Activated naive CD8-positive, alpha-beta T cell treated with anti-CD3 and anti-CD28 coated beads for 36 hours (primary cell): Measurements from ENCODE around the gene ZBTB17. TPM values are rescaled to one million over a fixed set of nuclear protein-coding genes. Genes with fewer than 3 reads are reported as not detected.
"Not testable (repeated sequence)": the region's sequence is repeated elsewhere in the genome, so short reads cannot be mapped to it uniquely, and the experiment has no call there.

Experiments used
- DNase-seq: peaks from one replicate; pipeline ENCODE4 v3.0.0; 2021
- H3K27ac Mint-ChIP-seq: one replicate; pipeline ENCODE4 v1.8.0; 2022; ENCODE audit warnings: mild to moderate bottlenecking, moderate library complexity, mixed read lengths
- H3K27me3 Mint-ChIP-seq: one replicate; pipeline ENCODE4 v1.8.0; 2022; ENCODE audit warnings: mild to moderate bottlenecking, mixed read lengths
- H3K36me3 Mint-ChIP-seq: one replicate; pipeline ENCODE4 v1.8.0; 2021; ENCODE audit warnings: mild to moderate bottlenecking, mixed read lengths
- H3K4me1 Mint-ChIP-seq: one replicate; pipeline ENCODE4 v1.8.0; 2021; ENCODE audit warnings: mixed read lengths
- H3K4me3 Mint-ChIP-seq: one replicate; pipeline ENCODE4 v1.8.0; 2022; ENCODE audit warnings: mild to moderate bottlenecking, moderate library complexity, mixed read lengths
- H3K9me3 Mint-ChIP-seq: one replicate; pipeline ENCODE4 v1.8.0; 2022; ENCODE audit warnings: mixed read lengths
- total RNA-seq, 2 experiments: library from RNA; stranded (reverse); gene quantifications; one replicate each; pipeline ENCODE4 v1.2.3, GENCODE V29; 2021

The ZBTB17 gene
- total RNA-seq, 2 experiments from 2014 or later = 52.3 to 56.1 TPM

DNA sequence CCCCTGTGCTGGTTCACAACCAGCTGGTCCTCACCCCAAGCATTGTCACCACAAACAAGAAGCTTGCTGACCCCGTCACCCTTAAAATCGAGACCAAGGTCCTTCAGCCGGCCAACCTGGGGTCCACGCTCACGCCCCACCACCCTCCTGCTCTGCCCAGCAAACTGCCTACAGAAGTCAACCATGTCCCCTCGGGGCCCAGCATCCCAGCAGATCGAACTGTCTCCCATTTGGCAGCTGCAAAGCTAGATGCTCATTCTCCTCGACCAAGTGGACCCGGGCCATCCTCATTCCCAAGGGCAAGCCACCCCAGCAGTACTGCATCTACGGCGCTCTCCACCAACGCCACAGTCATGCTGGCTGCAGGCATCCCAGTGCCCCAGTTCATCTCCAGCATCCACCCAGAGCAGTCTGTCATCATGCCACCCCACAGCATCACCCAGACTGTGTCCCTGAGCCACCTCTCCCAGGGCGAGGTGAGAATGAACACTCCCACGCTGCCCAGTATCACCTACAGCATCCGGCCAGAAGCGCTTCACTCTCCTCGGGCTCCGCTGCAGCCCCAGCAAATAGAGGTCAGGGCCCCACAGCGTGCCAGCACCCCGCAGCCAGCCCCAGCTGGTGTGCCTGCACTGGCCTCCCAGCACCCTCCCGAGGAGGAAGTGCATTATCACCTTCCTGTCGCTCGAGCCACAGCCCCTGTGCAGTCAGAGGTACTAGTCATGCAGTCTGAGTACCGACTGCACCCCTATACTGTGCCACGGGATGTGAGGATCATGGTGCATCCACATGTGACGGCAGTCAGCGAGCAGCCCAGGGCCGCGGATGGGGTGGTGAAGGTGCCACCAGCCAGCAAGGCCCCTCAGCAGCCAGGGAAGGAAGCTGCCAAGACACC lies 40.6 kb downstream of the ZBTB17 start:
- Mint-ChIP-seq H3K9me3 (no peaks in the 10 kb centered on the region), H3K27me3 (no peaks in the 10 kb centered on the region), H3K27ac (peak overlapping the region; percentile 31), H3K4me3 (no peak overlapping the region), H3K36me3 (peaks cover 47% of the 10 kb centered on the region), H3K4me1 (peaks cover 10% of the 10 kb centered on the region)
- DNase-seq = no peak

DNA sequence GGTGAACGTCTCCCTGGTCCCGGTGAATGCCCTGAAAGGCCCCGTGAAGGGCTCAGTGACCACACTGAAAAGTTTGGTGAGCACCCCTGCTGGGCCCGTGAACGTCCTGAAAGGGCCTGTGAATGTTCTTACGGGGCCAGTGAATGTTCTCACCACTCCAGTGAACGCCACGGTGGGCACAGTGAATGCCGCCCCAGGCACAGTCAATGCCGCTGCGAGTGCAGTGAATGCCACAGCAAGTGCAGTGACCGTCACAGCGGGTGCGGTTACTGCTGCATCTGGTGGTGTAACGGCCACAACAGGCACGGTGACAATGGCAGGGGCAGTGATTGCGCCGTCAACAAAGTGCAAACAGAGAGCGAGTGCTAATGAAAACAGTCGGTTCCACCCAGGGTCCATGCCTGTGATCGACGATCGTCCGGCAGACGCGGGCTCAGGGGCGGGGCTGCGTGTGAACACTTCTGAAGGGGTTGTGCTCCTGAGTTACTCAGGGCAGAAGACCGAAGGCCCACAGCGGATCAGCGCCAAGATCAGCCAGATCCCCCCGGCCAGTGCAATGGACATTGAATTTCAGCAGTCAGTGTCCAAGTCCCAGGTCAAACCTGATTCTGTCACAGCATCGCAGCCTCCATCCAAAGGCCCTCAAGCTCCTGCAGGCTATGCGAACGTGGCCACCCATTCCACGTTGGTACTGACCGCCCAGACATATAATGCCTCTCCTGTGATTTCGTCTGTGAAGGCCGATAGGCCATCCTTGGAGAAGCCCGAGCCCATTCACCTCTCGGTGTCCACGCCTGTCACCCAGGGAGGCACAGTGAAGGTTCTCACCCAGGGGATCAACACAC lies 41.5 kb downstream of the ZBTB17 start:
- Mint-ChIP-seq H3K9me3 (no peaks in the 10 kb centered on the region), H3K27me3 (no peaks in the 10 kb centered on the region), H3K27ac (no peak overlapping the region), H3K4me1 (peaks cover 10% of the 10 kb centered on the region), H3K4me3 (no peak overlapping the region), H3K36me3 (peaks cover 51% of the 10 kb centered on the region)
- DNase-seq = no peak

DNA sequence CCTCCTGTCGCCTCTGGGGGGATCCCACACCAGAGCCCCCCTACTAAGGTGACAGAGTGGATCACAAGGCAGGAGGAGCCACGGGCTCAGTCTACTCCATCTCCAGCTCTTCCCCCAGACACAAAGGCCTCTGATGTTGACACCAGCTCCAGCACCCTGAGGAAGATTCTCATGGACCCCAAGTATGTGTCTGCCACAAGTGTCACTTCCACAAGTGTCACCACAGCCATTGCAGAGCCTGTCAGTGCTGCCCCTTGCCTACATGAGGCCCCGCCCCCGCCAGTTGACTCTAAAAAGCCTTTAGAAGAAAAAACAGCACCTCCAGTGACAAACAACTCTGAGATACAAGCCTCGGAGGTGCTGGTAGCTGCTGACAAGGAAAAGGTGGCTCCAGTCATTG lies 42.2 kb downstream of the ZBTB17 start:
- no peaks in the 10 kb centered on the region for H3K27me3 Mint-ChIP-seq
- H3K27ac Mint-ChIP-seq = peak overlapping the region; percentile 62
- DNase-seq = no peak
- H3K4me1 Mint-ChIP-seq = peaks cover 10% of the 10 kb centered on the region
- no peak overlapping the region for H3K4me3 Mint-ChIP-seq
- no peaks in the 10 kb centered on the region for H3K9me3 Mint-ChIP-seq
- peaks cover 59% of the 10 kb centered on the region for H3K36me3 Mint-ChIP-seq

DNA sequence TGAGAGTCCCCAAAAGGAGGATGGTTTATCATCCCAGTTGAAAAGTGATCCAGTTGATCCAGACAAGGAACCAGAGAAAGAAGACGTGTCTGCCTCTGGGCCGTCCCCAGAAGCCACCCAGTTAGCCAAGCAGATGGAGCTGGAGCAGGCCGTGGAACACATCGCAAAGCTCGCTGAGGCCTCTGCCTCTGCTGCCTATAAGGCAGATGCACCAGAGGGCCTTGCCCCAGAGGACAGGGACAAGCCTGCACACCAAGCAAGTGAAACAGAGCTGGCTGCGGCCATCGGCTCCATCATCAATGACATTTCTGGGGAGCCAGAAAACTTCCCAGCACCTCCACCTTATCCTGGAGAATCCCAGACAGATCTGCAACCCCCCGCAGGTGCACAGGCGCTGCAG lies 43.3 kb downstream of the ZBTB17 start:
- H3K27me3 Mint-ChIP-seq = no peaks in the 10 kb centered on the region
- no peak for DNase-seq

DNA sequence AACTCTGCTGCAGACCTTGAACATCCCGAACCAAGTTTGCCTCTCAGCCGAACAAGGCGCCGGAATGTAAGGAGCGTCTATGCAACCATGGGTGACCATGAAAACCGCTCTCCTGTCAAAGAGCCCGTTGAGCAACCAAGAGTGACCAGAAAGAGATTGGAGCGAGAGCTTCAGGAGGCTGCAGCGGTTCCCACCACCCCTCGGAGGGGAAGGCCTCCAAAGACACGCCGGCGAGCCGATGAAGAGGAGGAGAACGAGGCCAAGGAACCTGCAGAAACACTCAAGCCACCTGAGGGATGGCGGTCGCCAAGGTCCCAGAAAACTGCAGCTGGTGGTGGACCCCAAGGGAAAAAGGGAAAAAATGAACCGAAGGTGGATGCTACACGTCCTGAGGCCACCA lies 44.0 kb downstream of the ZBTB17 start:
- Mint-ChIP-seq H3K27ac (no peak overlapping the region), H3K36me3 (peaks cover 62% of the 10 kb centered on the region)

More for the DNA sequence above, 43.3 kb downstream of the ZBTB17 start:
- H3K36me3 Mint-ChIP-seq = peaks cover 65% of the 10 kb centered on the region
- H3K9me3 Mint-ChIP-seq = no peaks in the 10 kb centered on the region
- peak overlapping the region; percentile 51 for H3K27ac Mint-ChIP-seq
- no peak overlapping the region for H3K4me3 Mint-ChIP-seq
- H3K4me1 Mint-ChIP-seq = peaks cover 5% of the 10 kb centered on the region

DNA sequence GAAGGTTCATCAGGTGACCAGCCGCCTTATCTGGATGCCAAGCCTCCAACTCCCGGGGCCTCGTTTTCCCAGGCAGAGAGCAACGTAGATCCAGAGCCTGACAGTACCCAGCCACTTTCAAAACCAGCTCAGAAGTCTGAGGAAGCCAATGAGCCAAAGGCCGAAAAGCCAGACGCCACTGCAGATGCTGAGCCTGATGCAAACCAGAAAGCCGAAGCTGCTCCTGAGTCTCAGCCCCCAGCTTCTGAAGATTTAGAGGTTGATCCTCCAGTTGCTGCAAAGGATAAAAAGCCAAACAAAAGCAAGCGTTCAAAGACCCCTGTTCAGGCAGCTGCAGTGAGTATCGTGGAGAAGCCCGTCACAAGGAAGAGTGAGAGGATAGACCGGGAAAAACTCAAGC lies 44.5 kb downstream of the ZBTB17 start:
- Mint-ChIP-seq H3K4me3 (no peak overlapping the region), H3K9me3 (no peaks in the 10 kb centered on the region), H3K27me3 (no peaks in the 10 kb centered on the region), H3K4me1 (peaks cover 1% of the 10 kb centered on the region), H3K36me3 (peaks cover 59% of the 10 kb centered on the region), H3K27ac (no peak overlapping the region)
- DNase-seq = no peak

More for the DNA sequence above, 44.0 kb downstream of the ZBTB17 start:
- H3K9me3 Mint-ChIP-seq = no peaks in the 10 kb centered on the region
- no peak overlapping the region for H3K4me3 Mint-ChIP-seq
- no peaks in the 10 kb centered on the region for H3K27me3 Mint-ChIP-seq
- DNase-seq = no peak
- peaks cover 1% of the 10 kb centered on the region for H3K4me1 Mint-ChIP-seq

DNA sequence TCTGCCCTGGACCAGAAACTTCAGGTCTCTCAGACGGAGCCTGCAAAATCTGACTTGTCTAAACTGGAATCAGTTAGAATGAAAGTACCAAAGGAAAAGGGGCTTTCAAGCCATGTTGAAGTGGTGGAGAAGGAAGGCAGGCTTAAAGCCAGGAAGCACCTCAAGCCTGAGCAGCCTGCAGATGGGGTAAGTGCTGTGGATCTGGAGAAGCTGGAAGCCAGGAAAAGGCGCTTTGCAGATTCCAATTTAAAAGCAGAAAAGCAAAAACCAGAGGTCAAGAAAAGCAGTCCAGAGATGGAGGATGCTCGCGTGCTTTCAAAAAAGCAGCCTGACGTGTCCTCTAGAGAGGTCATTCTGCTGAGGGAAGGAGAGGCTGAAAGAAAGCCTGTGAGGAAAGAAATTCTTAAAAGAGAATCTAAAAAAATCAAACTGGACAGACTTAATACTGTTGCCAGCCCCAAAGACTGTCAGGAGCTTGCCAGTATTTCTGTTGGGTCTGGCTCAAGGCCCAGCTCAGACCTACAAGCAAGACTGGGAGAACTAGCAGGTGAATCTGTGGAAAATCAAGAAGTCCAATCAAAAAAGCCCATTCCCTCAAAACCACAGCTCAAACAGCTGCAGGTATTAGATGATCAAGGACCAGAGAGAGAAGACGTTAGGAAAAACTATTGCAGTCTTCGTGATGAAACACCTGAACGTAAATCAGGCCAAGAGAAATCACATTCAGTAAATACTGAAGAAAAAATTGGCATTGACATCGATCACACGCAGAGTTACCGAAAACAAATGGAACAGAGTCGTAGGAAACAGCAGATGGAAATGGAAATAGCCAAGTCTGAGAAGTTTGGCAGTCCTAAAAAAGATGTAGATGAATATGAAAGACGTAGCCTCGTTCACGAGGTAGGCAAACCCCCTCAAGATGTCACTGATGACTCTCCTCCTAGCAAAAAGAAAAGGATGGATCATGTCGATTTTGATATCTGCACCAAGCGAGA lies 46.6 kb downstream of the ZBTB17 start:
- Mint-ChIP-seq H3K9me3 (no peaks in the 10 kb centered on the region), H3K4me3 (no peak overlapping the region), H3K27me3 (no peaks in the 10 kb centered on the region), H3K36me3 (peaks cover 52% of the 10 kb centered on the region), H3K27ac (peak overlapping the region; percentile 26), H3K4me1 (peaks cover 1% of the 10 kb centered on the region)
- DNase-seq = no peak

DNA sequence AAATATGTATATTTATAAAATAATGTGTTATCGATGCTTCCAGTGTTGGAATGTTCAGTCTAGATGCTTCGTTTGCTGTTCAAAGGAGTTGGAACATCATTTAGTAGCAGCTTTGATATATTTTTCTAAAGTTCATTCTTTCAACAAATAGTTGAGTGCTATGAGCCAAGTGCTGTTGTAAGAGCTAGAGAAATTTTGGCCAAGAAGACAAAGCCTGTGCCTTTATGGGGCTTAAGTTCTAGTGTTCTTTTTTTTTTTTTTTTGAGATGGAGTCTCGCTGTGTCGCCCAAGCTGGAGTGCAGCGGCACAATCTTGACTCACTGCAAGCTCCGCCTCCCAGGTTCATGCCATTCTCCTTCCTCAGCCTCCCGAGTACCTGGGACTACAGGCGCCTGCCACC lies 49.5 kb downstream of the ZBTB17 start:
- H3K4me3 Mint-ChIP-seq, H3K9me3 Mint-ChIP-seq, H3K27me3 Mint-ChIP-seq, H3K27ac Mint-ChIP-seq, DNase-seq: not testable (repeated sequence)
- H3K36me3 Mint-ChIP-seq = peaks cover 42% of the 10 kb centered on the region
- peaks cover 10% of the 10 kb centered on the region for H3K4me1 Mint-ChIP-seq

DNA sequence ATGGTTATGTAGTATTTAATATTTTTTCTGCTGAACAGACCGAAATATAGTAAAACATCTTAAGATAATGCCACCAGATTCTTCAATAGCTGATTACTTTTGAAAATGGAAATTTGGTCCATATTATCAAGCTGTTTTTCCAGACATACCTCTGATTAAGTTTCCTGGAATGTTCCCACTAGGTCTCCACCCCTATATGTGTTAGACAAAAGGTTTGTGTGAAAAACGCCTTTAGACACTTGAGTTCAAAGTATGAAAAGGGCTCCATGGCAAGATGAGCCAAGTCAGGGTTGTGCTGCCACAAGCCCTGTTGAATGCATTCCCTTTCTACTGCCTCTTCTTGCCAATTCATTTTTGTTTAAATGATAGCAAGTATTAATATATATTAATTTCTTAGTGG lies 52.7 kb downstream of the ZBTB17 start:
- peaks cover 27% of the 10 kb centered on the region for H3K36me3 Mint-ChIP-seq
- H3K4me3 Mint-ChIP-seq = no peak overlapping the region
- H3K9me3 Mint-ChIP-seq = no peaks in the 10 kb centered on the region
- H3K4me1 Mint-ChIP-seq = peaks cover 33% of the 10 kb centered on the region
- H3K27me3 Mint-ChIP-seq = no peaks in the 10 kb centered on the region
- no peak for DNase-seq
- no peak overlapping the region for H3K27ac Mint-ChIP-seq

DNA sequence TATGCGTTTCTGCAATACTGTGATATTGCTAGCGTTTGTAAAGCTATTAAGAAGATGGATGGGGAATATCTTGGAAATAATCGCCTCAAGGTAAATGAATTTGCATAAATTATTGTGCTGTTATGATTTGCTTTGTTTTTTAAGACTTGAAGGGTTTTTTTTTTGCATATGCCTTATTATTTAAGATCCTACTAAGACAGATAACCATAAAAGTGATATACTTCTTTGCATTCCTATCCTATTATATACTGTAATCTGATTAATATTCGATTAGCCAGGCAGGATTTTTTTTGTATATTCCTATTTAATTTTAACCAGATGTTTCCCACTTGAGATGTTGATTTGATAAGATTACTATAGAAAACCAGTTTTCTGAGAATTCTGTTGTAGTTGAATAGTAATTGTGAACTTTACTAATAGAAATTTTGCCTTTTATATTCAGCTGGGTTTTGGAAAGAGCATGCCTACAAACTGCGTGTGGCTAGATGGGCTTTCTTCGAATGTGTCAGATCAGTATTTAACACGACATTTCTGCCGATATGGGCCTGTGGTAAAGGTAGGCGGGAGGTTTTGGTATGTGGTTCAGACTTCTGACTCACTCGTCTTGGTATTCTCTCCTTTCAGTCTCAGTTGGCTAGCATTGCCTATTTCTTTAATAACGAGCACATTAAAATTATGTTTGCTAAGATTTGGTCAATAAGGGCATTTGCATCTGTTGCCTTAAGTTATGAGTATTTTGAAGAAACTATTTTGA lies 56.8 kb downstream of the ZBTB17 start:
- H3K4me3 Mint-ChIP-seq = peak overlapping the region; percentile 22
- H3K27me3 Mint-ChIP-seq = no peaks in the 10 kb centered on the region
- no peaks in the 10 kb centered on the region for H3K9me3 Mint-ChIP-seq
- DNase-seq = peak; percentile 78
- H3K36me3 Mint-ChIP-seq = peaks cover 48% of the 10 kb centered on the region
- H3K4me1 Mint-ChIP-seq = peaks cover 62% of the 10 kb centered on the region
- H3K27ac Mint-ChIP-seq = peak overlapping the region; percentile 52

DNA sequence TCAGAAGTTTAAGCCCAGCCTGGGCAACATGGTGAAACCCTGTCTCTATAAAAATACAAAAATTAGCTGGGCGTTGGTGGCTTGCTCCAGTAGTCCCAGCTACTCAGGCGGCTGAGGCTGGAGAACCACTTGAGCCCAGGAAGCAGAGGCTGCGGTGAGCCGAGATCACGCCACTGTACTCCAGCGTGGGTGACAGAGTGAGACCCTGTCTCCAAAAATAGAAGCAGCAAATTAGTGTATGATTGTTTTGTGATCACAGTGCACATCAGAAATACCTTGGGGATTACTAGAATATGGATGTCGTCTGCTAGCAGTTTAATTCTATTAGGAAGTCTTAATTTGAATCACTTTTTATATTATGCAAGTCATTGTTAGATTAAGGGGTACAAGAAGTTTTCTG lies 59.0 kb downstream of the ZBTB17 start:
- no peak for DNase-seq

DNA sequence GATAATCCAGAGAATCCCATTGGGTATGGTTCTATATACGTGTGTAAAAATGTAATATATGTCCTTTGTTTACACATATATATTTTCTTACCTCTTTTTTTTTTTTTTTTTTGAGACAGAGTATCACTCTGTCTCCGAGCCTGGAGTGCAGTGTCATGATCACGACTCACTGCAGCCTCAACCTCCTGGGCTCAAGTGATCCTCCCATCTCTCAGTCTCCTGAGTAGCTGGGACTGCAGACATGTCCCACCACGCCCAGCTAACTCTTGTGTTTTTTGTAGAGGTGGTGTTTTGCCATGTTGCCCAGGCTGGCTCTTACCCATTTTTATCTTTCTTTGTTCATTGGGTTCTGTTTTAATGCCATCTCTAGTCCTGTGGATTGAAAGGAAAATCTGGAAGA lies 59.5 kb downstream of the ZBTB17 start:
- no peak for DNase-seq
- H3K27ac Mint-ChIP-seq = peak overlapping the region; percentile 66
- peaks cover 58% of the 10 kb centered on the region for H3K4me1 Mint-ChIP-seq
- H3K27me3 Mint-ChIP-seq = no peaks in the 10 kb centered on the region
- H3K36me3 Mint-ChIP-seq = peaks cover 47% of the 10 kb centered on the region
- H3K4me3 Mint-ChIP-seq = peak overlapping the region; percentile 16
- H3K9me3 Mint-ChIP-seq = no peaks in the 10 kb centered on the region

More for the DNA sequence above, 59.0 kb downstream of the ZBTB17 start:
- peak overlapping the region; percentile 66 for H3K27ac Mint-ChIP-seq
- peaks cover 60% of the 10 kb centered on the region for H3K4me1 Mint-ChIP-seq
- peaks cover 46% of the 10 kb centered on the region for H3K36me3 Mint-ChIP-seq
- H3K9me3 Mint-ChIP-seq = no peaks in the 10 kb centered on the region
- H3K27me3 Mint-ChIP-seq = no peaks in the 10 kb centered on the region
- H3K4me3 Mint-ChIP-seq = no peak overlapping the region

DNA sequence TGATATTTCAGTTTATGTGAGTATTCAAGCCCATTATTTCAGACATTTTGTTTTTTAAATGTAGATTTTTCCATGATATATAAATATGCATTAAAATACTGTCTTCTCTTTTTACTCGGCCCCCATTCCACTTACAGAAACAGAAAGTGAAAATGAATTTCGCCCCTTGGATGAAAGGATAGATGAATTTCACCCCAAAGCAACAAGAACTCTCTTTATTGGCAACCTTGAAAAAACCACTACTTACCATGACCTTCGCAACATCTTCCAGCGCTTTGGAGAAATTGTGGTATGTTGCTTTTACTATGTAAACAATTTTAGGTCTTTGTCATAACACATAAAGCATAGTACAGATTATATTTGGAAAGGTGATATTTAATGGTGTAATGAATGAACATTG lies 59.9 kb downstream of the ZBTB17 start:
- peak overlapping the region; percentile 50 for H3K27ac Mint-ChIP-seq
- no peaks in the 10 kb centered on the region for H3K9me3 Mint-ChIP-seq

DNA sequence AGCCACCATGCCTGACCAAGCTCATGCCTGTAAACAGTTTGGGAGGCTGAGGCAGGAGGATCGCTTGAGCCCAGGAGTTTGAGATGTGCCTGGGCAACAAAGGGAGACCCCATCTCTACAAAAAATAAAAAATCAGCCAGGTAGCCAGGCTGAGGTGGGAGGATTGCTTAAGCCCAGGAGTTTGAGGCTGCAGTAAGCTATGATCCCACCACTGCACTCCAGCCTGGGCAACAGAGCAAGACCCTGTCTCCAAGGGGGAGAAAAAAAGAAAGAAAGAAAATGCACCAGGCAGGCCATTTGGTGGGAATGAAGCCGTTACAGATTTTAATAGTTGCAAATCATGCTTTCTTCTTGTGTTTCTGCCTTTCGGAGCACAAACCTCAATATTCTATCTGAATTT lies 62.3 kb downstream of the ZBTB17 start:
- H3K4me1 Mint-ChIP-seq = peaks cover 42% of the 10 kb centered on the region
- H3K27me3 Mint-ChIP-seq, H3K9me3 Mint-ChIP-seq, H3K4me3 Mint-ChIP-seq, DNase-seq, H3K27ac Mint-ChIP-seq: not testable (repeated sequence)
- H3K36me3 Mint-ChIP-seq = peaks cover 43% of the 10 kb centered on the region

More for the DNA sequence above, 59.9 kb downstream of the ZBTB17 start:
- H3K4me1 Mint-ChIP-seq = peaks cover 57% of the 10 kb centered on the region
- no peaks in the 10 kb centered on the region for H3K27me3 Mint-ChIP-seq
- peak overlapping the region; percentile 16 for H3K4me3 Mint-ChIP-seq
- DNase-seq = no peak
- peaks cover 48% of the 10 kb centered on the region for H3K36me3 Mint-ChIP-seq
